Keratinocyte (primary cell): ENCODE data around the gene TMEM221.

Experiments
- EZH2 ChIP-seq: IDR thresholded peaks from one replicate; pipeline ENCODE4 v1.6.1; 2012; ENCODE audit warnings: inconsistent platforms, mild to moderate bottlenecking, low read length, moderate library complexity
- TF ChIP-seq, protein P1 (sequence below), 3 experiments: IDR thresholded peaks in 1 of 3; conservative IDR thresholded peaks in 1 of 3; optimal IDR thresholded peaks in 1 of 3; 2 replicates in 2 of 3; 3 replicates in 1 of 3; pipeline versions ENCODE3 to v1.5.1; 2011; ENCODE audit warnings: low read length in 3 of 3, mild to moderate bottlenecking in 3 of 3, moderate library complexity in 2 of 3, control low read depth in 1 of 3, inconsistent platforms in 1 of 3; ENCODE audit not compliant: insufficient read depth in 2 of 3; ENCODE audit errors: extremely low read depth in 1 of 3

DNA sequence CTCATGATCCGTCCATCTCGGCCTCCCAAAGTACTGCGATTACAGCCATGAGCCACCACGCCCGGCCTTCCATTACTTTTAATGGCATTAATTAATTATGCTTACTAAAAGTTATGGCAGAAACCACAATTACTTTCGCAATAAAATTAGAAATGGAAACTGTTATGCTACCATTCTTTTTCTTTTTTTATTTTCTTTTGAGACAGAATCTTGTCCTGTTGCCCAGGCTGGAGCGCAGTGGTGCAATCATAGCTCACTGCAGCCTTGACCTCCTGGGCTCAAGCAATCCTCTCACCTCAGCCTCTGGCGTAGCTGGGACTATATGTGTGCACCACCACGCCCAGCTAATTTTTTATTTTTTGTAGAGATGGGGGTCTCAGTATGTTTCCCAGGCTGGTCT is 38.5 kb downstream of the TMEM221 start:
- TF ChIP-seq, protein P1, sequence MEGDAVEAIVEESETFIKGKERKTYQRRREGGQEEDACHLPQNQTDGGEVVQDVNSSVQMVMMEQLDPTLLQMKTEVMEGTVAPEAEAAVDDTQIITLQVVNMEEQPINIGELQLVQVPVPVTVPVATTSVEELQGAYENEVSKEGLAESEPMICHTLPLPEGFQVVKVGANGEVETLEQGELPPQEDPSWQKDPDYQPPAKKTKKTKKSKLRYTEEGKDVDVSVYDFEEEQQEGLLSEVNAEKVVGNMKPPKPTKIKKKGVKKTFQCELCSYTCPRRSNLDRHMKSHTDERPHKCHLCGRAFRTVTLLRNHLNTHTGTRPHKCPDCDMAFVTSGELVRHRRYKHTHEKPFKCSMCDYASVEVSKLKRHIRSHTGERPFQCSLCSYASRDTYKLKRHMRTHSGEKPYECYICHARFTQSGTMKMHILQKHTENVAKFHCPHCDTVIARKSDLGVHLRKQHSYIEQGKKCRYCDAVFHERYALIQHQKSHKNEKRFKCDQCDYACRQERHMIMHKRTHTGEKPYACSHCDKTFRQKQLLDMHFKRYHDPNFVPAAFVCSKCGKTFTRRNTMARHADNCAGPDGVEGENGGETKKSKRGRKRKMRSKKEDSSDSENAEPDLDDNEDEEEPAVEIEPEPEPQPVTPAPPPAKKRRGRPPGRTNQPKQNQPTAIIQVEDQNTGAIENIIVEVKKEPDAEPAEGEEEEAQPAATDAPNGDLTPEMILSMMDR (optimal IDR thresholded peaks at IDR 0.05 in 1 of 3, IDR thresholded peaks at IDR 0.05 in 1 of 3, conservative IDR thresholded peaks at IDR 0.05 in 1 of 3; ENCODE audit: extremely low read depth in 1 of 3, insufficient read depth in 2 of 3, low read length in 3 of 3) = no peak
- no peak for TF ChIP-seq EZH2
